Measurements from ENCODE around the gene SOWAHA. TPM values are rescaled to one million over a fixed set of nuclear protein-coding genes. Genes with fewer than 3 reads are reported as not detected.

SOWAHA gene
- total and polyA plus RNA-seq, 2 donors (not counting 3 experiments of a cell fraction or from before 2014, with no cell fraction given): not detected

DNA sequence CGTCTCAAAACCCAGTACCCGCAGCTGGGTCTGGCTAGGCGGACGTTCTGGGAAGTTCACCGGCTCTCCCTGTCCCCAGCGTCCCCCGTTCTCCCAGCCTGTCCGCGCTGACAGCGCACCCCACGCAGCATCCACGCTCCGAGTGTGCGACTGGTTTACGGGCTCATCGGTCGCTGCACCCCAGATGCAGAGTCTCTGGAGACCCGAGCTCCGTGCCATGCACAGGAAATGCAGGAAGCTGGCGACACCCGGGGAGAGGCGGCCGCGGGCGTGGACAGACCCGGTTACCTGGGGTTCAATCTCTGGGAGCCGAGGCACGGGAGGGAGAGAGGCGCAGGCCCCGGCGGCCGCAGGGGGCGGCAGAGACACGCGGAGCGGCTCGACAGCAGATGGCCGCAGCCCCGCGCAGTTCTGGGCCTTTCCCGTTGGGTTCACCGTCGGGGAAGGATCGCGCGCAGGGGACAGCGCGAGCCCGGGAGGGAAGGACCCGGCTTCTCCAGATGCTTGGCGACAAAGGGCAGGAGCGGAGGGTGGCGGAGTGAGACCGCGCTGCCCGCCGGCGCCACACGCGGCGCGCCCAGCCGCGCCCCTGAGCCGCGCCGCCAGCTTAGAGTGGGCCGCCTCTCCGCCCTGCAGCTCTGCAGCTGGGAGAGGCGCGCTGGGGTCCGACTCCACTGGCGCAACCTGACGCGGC is 16.8 kb downstream of the SOWAHA start:
- CTCF ChIA-PET: interaction anchor here (0.6 to 9.9 kb wide), 19 partner anchors 10 to 324 kb away, joined by 3 to 122 read pairs (median 3); partner anchors contain the start of genes GDF9, LEAP2 and UQCRQ
- dilution Hi-C loops (cut with MboI; ENCODE audit: extremely low pct_ligation_motif_present, low sequenced_read_pairs): no loop called here
- H3K36me3 ChIP-seq (ENCODE audit: control insufficient read depth in 2 of 2, extremely low read depth in 1 of 2, insufficient read depth in 2 of 2, low read length in 2 of 2): peaks cover 0 to 2% of the 10 kb centered on the region in 2 experiments

More for the DNA sequence above, 16.8 kb downstream of the SOWAHA start:
- peak overlapping the region; percentile 61 for H3K4me2 ChIP-seq (ENCODE audit: insufficient read depth, low read length)
- no peaks in the 10 kb centered on the region for H3K79me2 ChIP-seq (ENCODE audit: control insufficient read depth, insufficient read depth, low read length)
- FAIRE-seq (peak; percentile 46), DNase-seq (ENCODE audit: low read depth, low spot score) (peak; percentile 75)
- no peaks in the 10 kb centered on the region for H3K27me3 ChIP-seq (ENCODE audit: control insufficient read depth in 2 of 2, insufficient read depth in 2 of 2, low read length in 2 of 2)
- peak overlapping the region; percentile 79 for H3K9ac ChIP-seq (replicated peaks; ENCODE audit: extremely low read depth, insufficient read depth, low read length)
- peak overlapping the region; percentile 93 for H2AFZ ChIP-seq (ENCODE audit: low read depth, low read length)
- H3K4me3 ChIP-seq (replicated peaks in 1 of 3; ENCODE audit: insufficient read depth in 1 of 3, low read depth in 1 of 3, low read length in 3 of 3): peak overlapping the region; percentile 41 to 59 (median 49)
- peak; percentile 92 to 99 for TF ChIP-seq CTCF (IDR thresholded peaks at IDR 0.05; ENCODE audit: extremely low read depth in 1 of 2, insufficient read depth in 1 of 2, low read depth in 1 of 2, low read length in 2 of 2)
- TF ChIP-seq POLR2A (IDR thresholded peaks at IDR 0.05; ENCODE audit: low read depth, low read length): peak; percentile 28
- no peak for TF ChIP-seq POLR2AphosphoS5 (IDR thresholded peaks at IDR 0.05; ENCODE audit: insufficient read depth, low read depth, low read length)
- H3K4me1 ChIP-seq (ENCODE audit: control insufficient read depth, extremely low read depth, insufficient read depth, low read length): peaks cover 12% of the 10 kb centered on the region
- peak overlapping the region; percentile 32 for H3K27ac ChIP-seq (ENCODE audit: insufficient read depth, low read depth, low read length)
- H3K9me1 ChIP-seq (replicated peaks; ENCODE audit: control insufficient read depth, extremely low read depth, insufficient read depth, low read length): no peaks in the 10 kb centered on the region
- no TSS peak for BruUV-seq (replicated peaks)
- POLR2A ChIA-PET: interaction anchor here (0.9 to 1.0 kb wide), 2 partner anchors 15 to 37 kb away, joined by 3 read pairs; no protein-coding TSS in a partner anchor
- H4K20me1 ChIP-seq (replicated peaks; ENCODE audit: control insufficient read depth, extremely low read depth, insufficient read depth, low read length): no peaks in the 10 kb centered on the region
- intact Hi-C loops (cut with micrococcal nuclease): loop anchor here (1.0 to 10.0 kb wide), 6 partner anchors 9 to 535 kb away; partner anchors contain the start of genes GDF9, SLC22A4 and UQCRQ
- no peaks in the 10 kb centered on the region for H3K9me3 ChIP-seq (replicated peaks; ENCODE audit: control insufficient read depth, insufficient read depth, low read length)

Measured in endothelial cell of umbilical vein (primary cell).